Fibroblast of skin of right biceps (primary cell): Measurements from ENCODE around the gene PRR33.
"Not testable (repeated sequence)": the region's sequence is repeated elsewhere in the genome, so short reads cannot be mapped to it uniquely, and the experiment has no call there.

Experiments
- DNase-seq: peaks from one replicate; pipeline ENCODE4 v3.0.0-alpha.2; 2013

PRR33 gene

GRCh38 chr11:1874441-1875092, 17.1 kb downstream of the PRR33 start:
- DNase-seq = not testable (repeated sequence)

GRCh38 chr11:1873813-1874150, 17.9 kb downstream of the PRR33 start:
- DNase-seq = not testable (repeated sequence)

GRCh38 chr11:1873048-1873812, 18.5 kb downstream of the PRR33 start:
- peak; percentile 17 for DNase-seq

- no peak for DNase-seq
Measured at GRCh38 chr11:1872267-1872985, 19.3 kb downstream of the PRR33 start.

GRCh38 chr11:1871531-1871930, 20.2 kb downstream of the PRR33 start:
- DNase-seq = no peak

GRCh38 chr11:1870721-1871466, 20.8 kb downstream of the PRR33 start:
- DNase-seq = no peak

- no peak for DNase-seq
Measured at GRCh38 chr11:1870326-1870696, 21.4 kb downstream of the PRR33 start.

GRCh38 chr11:1869427-1870325, 22.0 kb downstream of the PRR33 start:
- no peak for DNase-seq

- DNase-seq = no peak
Measured at GRCh38 chr11:1868636-1869291, 22.9 kb downstream of the PRR33 start.

GRCh38 chr11:1868056-1868635, 23.5 kb downstream of the PRR33 start:
- no peak for DNase-seq

- DNase-seq = no peak
Measured at GRCh38 chr11:1867381-1867780, 24.3 kb downstream of the PRR33 start.

- no peak for DNase-seq
Measured at GRCh38 chr11:1866776-1867175, 24.9 kb downstream of the PRR33 start.

GRCh38 chr11:1866226-1866625, 25.5 kb downstream of the PRR33 start:
- no peak for DNase-seq

- DNase-seq = no peak
Measured at GRCh38 chr11:1864831-1865665, 26.6 kb downstream of the PRR33 start.

GRCh38 chr11:1864231-1864630, 27.5 kb downstream of the PRR33 start:
- DNase-seq = no peak

GRCh38 chr11:1863352-1864216, 28.1 kb downstream of the PRR33 start:
- DNase-seq = peak; percentile 89

- DNase-seq = no peak
Measured at GRCh38 chr11:1862588-1863351, 28.9 kb downstream of the PRR33 start.
